HEK293T (cell line): ENCODE measurements around the gene C22orf39.

Source experiments
- ARNT ChIP-seq: fragments of 450-650 bp; IDR thresholded peaks from 2 replicates; pipeline ENCODE4 v1.6.1; 2017; ENCODE audit warnings: mild to moderate bottlenecking
- FOXA1 ChIP-seq: fragments of 450-650 bp; IDR thresholded peaks from 2 replicates; pipeline ENCODE4 v1.6.1; 2016; ENCODE audit warnings: mild to moderate bottlenecking
- LEF1 ChIP-seq: fragments of 450-650 bp; IDR thresholded peaks from 2 replicates; pipeline ENCODE4 v1.6.1; 2017; ENCODE audit warnings: mild to moderate bottlenecking, borderline replicate concordance
- NFRKB ChIP-seq: fragments of 450-650 bp; IDR thresholded peaks from 2 replicates; pipeline ENCODE4 v1.6.1; 2016; ENCODE audit warnings: mild to moderate bottlenecking, moderate library complexity
- SUZ12 ChIP-seq: fragments of 450-650 bp; IDR thresholded peaks from 2 replicates; pipeline ENCODE4 v1.6.1; 2016; ENCODE audit warnings: mild to moderate bottlenecking
- ZNF384 ChIP-seq: fragments of 450-650 bp; IDR thresholded peaks from 2 replicates; pipeline ENCODE4 v1.6.1; 2016

GRCh38 chr22:19477321-19478044 lies 30.0 kb upstream of the C22orf39 start:
- TF ChIP-seq LEF1 (no peak), ZNF384 (no peak), SUZ12 (no peak), ARNT (no peak), FOXA1 (no peak), NFRKB (no peak)
